HG03439 (cell line): Measurements from ENCODE around the gene GGT1.
"Not testable (repeated sequence)": the region's sequence is repeated elsewhere in the genome, so short reads cannot be mapped to it uniquely, and the experiment has no call there.

Experiments used
- ATAC-seq: cut with Tn5 transposase; IDR thresholded peaks from one replicate; pipeline ENCODE4 v1.9.1; 2021; ENCODE audit warnings: mild to moderate bottlenecking, moderate library complexity; ENCODE audit not compliant: unreplicated experiment

The GGT1 gene

DNA sequence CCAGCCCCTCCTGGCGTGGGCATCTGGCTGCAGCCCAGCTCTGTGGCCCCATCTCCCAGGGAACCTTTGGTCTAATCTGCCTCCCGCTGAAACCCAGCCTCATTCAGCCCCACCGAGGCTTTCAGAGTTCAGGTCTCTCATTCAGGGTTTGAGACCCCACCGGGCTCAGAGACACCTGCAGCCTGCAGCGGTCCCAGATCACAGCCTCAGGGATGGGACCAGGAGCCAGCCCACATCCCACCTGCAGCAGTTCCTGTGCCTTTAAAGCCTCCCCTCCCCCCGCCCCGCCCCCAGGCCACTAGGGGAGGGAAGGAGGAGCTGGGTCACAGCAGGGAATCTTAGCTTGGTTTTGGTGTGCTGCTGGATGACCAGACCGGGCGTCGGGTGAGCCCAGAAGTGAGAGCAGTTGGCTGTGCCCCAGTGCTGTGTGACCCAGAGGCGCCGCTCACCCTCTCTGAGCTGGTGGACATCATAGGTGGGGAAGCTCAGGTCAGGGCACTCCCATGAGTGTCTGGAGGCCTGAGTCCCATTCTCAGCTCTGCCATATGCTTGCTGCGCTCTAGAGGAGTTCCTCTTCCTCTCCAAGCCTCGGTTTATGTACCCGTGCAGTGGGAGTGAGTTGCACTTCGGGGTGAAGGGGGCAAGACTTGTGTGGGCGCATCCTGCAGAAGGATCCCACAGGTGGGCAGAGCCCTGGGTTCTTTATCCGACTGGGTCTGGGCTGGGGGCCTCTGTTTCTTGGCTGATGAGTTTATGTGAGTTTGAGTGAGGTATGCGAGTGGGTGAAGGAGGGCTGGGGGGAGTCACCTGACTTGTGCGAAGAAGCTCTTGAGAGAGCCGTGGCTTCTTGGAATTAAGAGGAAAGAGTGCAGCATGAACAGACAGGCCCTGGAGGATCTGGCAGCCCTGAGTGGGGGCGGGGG is at the start of gene GGT1:
TSS of gene GGT1 (plus strand) at position 347 of the 923 bp plus-strand sequence. CDS start 7,889 bp downstream, outside the sequence.
- ATAC-seq: not testable (repeated sequence)

DNA sequence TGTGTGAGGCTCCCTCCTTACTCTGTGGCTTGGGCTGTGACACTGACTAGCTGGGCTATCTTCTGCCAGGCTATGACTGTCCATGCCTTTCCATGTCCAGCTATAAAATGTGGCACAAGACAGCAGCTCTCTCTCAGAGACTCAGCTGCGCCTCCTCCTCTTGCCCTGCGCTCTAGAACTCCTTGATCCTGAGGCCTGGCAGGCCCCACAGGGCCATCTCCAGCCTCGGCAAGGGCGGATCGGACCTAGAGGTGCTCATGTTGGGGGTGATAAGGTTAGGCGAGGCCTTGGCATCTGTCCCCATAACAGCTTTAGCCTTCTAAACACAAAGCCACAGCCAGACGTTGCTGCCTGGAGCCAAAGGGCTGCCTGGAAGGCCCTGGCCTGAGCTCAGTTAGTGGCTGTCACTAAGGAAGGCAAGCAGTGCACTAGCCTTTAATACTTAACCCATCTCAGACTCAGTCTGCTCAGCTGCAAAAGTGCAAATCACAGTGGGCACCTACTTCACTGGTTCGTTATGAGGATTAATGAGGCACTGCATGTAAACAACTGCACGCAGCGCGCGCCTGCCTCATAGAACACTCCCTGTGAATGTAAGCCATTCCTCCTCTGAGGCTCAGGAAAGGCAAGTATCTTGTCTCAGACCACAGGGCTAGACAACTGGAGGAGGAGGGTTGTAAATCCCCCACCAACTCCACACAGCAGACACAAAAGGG is 49.2 kb upstream of the GGT1 start:
- no peak for ATAC-seq

GRCh38 chr22:24554313-24555164 is 48.5 kb upstream of the GGT1 start, which contains the start of gene GUCD1:
GUCD1 (minus strand) TSS chr22:24555138; CDS start chr22:24554991, 147 bp downstream.
- ATAC-seq: peak; percentile 1

DNA sequence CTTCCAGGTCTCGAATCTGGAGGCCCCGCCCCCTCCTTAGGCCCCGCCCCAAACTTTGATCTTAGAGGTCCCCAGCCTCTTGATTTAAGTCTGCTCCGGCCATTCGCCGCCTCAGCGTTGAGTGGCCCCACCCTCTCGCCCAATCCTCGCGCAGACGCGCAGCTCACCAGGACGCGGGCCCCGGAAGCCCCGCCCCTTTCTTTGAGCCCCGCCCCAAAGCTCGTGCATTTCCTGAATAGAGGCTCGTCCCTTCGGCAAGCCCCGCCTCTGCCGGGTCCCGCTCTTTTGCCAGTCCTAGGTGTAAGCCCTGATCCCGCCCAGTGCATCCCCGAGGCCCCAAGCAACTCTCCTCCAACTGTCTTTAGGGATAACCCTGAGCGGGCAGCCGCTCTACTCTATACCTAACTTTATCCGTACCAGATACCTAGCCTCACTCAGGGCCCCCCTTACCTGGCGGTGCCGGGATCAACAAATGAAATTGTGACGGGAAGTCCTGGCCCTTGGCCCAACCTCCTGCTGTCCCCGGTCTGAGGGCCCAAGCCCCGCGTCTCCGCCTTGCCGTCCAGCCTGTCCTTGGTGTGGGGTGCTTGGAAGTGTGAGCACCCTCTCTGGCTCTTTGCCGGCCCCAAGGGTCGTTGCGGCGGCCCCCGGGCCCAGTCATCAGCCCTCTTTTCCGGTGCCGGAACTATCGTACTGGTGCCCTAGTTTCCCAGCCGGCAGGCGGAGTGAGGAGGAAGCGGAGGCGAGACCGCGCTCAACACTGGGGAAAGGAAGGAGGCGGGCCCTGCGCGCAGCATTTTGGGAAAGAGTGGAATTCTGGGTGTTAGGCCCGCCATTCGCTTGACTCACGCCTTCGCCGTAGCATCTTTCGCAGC is 47.6 kb upstream of the GGT1 start, which contains the start of gene SNRPD3:
TSS of gene SNRPD3 (plus strand) at position 835 of the 875 bp plus-strand sequence. CDS start 1,676 bp downstream, outside the sequence.
- peak; percentile 67 for ATAC-seq

- no peak for ATAC-seq
Measured at GRCh38 chr22:24559471-24559870, 43.5 kb upstream of the GGT1 start.

- no peak for ATAC-seq
Measured at GRCh38 chr22:24563246-24563645, 39.7 kb upstream of the GGT1 start.

DNA sequence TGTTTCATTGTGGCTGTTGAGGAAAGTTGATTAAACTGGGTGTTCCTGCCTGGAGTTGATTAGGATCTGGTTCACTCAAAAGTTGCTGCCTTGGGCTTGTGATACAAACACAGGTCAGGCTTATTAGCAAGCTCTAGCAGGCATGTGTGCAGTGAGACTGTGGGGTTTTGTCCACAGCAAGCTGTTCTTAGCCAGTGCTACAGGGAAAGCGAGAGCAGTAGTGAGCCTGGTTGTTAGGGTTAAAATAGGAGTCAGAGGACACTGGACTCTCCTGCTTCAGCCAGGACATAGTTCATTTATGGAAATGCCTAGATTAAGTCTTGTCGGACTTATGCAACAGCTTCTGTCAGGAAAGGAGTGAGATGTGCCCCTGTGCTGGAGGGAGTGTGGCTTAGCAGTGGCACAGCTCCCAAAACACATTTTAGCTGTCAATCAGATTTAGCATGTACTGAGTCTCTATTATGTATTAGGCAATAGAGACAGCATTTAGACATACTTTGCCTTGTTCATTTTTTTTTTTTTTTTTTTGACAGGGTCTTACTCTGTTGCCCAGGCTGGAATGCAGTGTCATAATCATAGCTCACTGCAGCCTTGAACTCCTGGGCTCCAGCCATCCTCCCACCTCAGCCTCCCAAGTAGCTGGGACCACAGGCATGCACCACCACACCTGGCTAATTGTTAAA is 38.5 kb upstream of the GGT1 start:
- no peak for ATAC-seq

DNA sequence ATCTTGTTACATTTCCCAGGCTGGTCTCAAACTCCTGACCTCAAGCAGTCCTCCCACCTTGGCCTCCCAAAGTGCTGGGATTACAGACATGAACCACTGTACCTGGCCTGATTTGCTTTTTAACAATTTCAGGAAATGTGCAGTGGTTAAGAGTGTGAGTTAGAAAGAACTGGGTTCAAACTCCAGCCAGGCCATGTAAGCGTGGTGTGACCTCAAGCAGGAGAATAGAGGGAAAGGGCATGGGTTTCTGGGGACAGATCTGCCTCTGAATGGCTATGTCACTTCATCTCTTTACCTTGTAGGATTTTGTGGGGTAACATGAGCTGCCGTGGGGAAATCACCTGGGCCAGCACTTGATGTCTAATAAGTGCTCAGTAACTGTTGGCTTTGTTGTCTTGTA is 37.9 kb upstream of the GGT1 start:
- no peak for ATAC-seq

DNA sequence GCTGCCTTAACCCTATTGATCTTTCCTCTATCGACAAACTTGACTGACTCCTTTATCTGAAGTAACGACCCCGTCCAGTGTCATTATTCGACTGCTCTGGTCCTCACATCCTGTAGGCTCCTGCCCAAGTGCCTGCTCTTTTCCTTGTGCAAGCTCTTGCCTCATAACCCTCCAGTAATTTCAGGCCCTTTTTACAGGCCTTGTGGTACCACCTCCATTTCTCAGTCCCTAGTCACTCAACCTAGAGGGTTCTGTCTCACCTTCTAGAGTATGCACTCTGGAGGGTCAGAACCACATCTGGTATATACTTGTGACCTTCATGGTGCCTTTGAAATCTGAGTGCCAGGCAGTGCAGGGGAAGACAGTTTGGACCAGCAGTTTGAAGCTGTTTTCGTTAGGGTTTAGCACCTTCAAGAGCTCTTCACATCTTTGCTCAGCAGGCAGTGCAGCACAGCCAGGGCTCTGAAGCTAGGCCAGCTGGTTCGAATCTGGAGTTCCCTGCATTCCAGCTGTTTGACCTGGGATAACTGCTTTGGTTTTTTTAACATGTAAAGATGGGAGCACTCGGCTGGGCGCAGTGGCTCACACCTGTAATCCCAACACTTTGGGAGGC is 36.0 kb upstream of the GGT1 start:
- no peak for ATAC-seq

DNA sequence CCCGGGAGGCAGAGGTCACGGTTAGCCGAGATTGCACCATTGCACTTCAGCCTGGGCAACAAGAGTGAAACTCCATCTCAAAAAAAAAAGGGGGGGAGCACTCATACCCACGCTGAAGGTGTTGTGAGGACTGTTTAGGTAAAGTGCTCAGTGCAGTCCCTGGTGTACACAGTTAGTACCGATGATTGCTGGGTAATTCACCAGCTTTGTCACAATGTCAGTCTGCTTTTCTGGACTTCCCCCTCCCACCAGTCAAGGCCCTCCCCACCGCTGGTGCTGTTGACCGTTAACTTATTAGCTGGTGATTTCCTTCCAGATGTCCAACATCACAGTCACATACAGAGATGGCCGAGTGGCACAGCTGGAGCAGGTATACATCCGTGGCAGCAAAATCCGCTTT is 35.3 kb upstream of the GGT1 start:
- ATAC-seq: no peak

- ATAC-seq: no peak
Measured at GRCh38 chr22:24571266-24571665, 31.7 kb upstream of the GGT1 start.

GRCh38 chr22:24576778-24577177 is 26.2 kb upstream of the GGT1 start:
- ATAC-seq: no peak

- ATAC-seq: no peak
Measured at GRCh38 chr22:24578355-24579257, 24.4 kb upstream of the GGT1 start.

GRCh38 chr22:24579258-24579601 is 23.8 kb upstream of the GGT1 start:
- no peak for ATAC-seq

GRCh38 chr22:24580276-24580675 is 22.7 kb upstream of the GGT1 start:
- ATAC-seq: no peak

DNA sequence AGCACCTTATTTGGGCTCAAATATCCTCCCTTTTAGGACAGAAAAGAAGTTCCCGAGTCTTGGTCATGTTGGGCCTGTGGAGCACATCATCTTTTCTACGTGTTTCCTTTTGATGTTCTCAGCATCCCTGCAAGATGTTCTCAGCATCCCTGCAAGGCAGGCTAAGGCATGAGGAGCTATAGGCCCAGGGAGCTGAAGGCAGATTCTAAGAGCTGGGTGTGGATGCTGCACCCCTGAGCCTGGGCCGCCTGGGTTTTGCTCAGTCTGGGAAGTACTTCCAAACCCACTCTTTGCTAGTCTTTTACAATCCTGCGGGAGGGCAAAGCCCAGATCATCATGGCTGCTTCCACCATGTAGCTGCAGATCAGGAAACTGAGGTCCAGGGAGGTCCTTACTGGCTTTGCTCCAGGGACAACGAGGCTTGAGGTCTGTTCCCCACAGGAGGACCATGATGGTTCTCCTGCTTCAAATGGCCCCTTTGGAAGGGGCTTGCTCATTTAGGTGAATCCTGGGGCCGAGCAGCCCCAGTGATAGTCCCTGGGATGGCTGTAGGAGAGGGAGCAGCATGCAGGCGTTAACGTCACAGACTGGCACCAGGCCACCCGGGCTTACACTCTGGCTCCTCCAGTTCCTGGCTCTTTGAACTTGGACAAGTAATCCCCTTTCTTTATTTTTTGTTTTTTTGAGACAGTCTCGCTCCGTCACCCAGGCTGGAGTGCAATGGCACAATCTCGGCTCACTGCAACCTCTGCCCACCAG is 20.8 kb upstream of the GGT1 start:
- ATAC-seq: no peak
